ENCODE results near the gene GATA3.
"Not testable (repeated sequence)": the region's sequence is repeated elsewhere in the genome, so short reads cannot be mapped to it uniquely, and the experiment has no call there.

GATA3 gene

DNA sequence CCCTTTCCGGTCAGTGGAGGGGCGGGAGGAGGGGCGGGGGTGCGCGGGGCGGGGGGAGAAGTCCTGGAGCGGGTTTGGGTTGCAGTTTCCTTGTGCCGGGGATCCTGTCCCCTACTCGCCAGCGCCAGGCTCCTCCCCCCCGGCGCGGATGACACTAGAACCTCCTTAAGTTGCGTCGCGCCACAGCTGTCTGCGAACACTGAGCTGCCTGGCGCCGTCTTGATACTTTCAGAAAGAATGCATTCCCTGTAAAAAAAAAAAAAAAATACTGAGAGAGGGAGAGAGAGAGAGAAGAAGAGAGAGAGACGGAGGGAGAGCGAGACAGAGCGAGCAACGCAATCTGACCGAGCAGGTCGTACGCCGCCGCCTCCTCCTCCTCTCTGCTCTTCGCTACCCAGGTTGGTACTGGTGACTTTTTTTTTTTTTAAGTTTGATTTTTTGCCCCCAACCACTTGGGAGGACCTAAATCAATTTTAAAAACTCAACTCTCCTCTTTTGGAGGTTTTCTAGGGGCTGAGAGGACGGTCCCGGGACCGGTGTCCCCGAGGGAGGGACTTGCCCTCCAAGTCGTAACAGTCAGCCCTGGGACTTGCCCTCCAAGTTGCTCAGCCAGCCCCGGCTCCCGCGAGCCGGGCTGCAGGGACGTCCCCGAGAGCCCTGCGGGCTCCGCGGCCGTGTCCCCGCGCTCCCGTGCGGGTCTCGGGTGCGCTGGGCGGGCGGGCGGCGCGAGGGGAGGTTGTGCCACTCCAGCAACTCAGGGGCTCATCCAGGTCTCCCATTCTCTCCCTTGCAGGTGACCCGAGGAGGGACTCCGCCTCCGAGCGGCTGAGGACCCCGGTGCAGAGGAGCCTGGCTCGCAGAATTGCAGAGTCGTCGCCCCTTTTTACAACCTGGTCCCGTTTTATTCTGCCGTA, at the start of gene GATA3:
Gene GATA3, plus strand, starts transcription at position 195 of the 914 bp plus-strand sequence. CDS start 968 bp downstream, outside the sequence.
- intact Hi-C loops (cut with DNase I) = no loop called here
- no peak for DNase-seq

GRCh38 chr10:8006274-8006999, 48.1 kb upstream of the GATA3 start:
- intact Hi-C loops (cut with DNase I) = no loop called here

GRCh38 chr10:8009031-8009430, 45.5 kb upstream of the GATA3 start:
- intact Hi-C loops (cut with DNase I) = no loop called here
- no peak for DNase-seq

More at GRCh38 chr10:8006274-8006999, 48.1 kb upstream of the GATA3 start:
- no peak for DNase-seq

DNA sequence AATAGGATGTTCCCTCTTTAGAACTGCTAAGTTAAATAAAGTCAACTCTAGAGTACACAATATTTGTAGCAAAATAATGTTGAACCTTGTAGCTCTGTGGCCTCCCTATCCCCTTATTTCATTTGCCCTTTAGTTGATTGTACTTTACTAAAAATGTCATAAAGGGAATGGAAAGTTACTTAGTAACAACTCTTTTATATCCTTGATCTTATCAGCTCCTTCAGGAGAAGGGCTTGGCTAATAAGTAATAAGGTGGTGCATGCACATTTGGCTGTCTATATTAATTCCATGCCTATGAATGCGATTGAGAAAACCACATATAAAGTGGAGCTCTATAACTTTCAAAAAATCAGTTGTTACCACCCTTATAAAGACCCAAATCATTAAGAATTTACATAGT, 41.5 kb upstream of the GATA3 start:
- intact Hi-C loops (cut with DNase I) = no loop called here
- no peak for DNase-seq

GRCh38 chr10:8013619-8014018, 40.9 kb upstream of the GATA3 start:
- DNase-seq = no peak
- intact Hi-C loops (cut with DNase I) = no loop called here

- no peak for DNase-seq
Observed at GRCh38 chr10:8014649-8015048, 39.8 kb upstream of the GATA3 start.

DNA sequence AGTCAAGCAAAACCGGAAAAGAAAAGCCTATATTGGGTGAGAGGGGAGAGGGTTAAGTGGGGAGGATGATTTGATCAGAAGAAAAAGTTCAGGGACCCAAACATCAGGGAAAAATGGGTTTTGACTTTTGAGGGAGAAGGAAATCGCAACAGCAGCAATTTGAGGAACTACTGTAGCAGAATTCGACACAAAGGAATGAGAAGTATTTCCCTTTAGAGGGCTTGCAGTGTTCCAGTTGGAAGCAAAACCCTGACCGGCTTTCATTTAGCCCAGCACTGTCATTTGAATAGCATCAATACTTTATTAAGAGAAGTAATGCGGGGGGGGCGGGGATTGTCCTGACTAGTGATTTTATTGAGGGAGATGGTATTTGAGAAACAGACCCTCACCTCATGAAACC, 37.2 kb upstream of the GATA3 start:
- intact Hi-C loops (cut with DNase I) = no loop called here
- no peak for DNase-seq

More at GRCh38 chr10:8014649-8015048, 39.8 kb upstream of the GATA3 start:
- intact Hi-C loops (cut with DNase I) = no loop called here

DNA sequence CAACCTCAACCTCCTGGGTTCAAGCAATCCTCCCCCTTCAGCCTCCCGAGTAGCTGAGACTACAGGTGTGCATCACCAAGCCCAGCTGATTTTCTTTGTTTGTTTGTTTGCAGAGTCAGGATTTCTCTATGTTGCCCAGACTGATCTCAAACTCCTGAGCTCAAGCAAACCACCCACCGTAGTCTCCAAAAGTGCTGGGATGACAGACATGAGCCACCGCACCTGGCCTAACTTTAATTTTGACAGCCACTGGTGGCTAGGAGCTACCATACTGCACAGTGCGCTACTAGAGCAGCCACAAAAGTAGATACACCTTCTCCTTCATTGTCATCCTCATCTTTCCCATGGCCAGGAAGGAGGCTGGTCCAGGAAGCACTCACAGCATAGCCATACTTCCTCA, 31.2 kb upstream of the GATA3 start:
- no peak for DNase-seq
- intact Hi-C loops (cut with DNase I) = no loop called here

GRCh38 chr10:8023851-8024250, 30.6 kb upstream of the GATA3 start:
- intact Hi-C loops (cut with DNase I) = no loop called here
- DNase-seq = peak in 1 of 42 donors; percentile 4

- peak in 1 of 42 donors; percentile 36 for DNase-seq
- intact Hi-C loops (cut with DNase I) = no loop called here
Observed at GRCh38 chr10:8026349-8027259, 27.9 kb upstream of the GATA3 start.

DNA sequence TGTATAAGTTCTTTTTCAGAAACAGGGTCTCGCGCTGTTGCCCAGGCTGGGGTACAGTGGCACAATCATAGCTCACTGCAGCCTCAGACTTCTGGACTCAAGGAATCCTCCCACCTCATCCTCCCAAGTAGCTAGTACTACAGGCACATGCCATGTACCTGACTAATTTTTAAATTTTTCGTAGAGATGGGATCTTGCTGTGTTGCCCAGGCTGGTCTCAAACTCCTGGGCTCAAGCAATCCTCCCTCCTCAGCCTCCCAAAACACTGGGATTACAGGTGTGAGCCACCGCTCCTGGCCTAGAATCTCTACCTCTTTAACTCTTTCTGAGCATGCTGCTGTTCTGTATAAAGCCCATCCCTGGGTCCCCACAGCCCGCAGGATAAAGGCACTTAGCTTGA, 23.3 kb upstream of the GATA3 start:
- intact Hi-C loops (cut with DNase I) = not testable (repeated sequence)

DNA sequence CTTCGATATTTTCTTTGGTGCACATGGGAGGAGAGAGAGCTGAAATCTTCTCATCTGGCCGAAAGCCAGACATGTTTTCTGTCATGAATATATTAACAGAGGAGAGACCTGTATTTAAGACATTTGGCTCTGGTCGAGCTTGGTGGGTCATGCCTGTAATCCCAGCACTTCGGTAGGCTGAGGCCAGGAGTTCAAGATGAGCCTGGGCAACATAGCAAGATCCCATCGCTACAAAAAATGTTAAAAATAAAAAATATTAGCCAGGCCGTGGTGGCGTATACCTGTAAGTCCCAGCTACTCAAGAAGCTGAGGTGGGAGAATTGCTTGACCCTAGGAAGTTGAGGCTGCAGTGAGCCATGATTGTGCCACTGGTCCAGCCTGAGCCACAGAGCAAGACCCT, 21.9 kb upstream of the GATA3 start:
- intact Hi-C loops (cut with DNase I) = no loop called here
- DNase-seq = no peak

More for the DNA sequence above, 23.3 kb upstream of the GATA3 start:
- not testable (repeated sequence) for DNase-seq

DNA sequence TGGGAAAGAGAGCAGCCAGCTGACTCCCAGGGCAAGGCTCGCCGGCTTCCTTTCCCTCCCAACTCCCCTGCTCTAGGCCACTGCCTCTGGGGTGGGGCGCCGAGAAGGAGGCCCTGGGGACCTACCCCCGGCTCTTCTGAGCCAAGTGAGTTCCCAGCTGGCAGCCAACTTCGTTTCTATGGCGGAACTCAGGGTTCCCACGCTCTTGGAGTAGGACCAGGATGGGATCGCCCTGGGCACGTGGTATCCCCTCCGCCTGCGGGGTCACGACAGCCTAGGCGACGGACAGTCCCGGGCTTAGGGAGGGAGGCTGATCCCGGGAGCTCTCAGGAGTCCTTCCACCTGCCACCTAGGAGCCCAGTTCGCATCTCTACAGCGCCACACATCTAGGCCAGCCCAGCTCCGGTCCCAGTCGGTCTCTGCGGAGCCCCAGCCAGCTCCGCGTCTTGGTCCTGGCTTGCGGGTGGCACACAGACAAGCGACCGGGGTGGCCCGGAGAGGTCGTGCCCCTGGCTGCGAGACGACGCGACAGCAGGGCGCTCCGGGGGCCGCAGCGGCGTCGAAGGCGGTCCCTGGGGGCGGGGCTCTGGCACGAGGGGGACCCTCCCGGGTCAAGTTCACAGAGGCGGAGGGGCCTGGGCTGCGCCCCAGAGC, 20.5 kb upstream of the GATA3 start:
- no peak for DNase-seq
- intact Hi-C loops (cut with DNase I) = no loop called here

DNA sequence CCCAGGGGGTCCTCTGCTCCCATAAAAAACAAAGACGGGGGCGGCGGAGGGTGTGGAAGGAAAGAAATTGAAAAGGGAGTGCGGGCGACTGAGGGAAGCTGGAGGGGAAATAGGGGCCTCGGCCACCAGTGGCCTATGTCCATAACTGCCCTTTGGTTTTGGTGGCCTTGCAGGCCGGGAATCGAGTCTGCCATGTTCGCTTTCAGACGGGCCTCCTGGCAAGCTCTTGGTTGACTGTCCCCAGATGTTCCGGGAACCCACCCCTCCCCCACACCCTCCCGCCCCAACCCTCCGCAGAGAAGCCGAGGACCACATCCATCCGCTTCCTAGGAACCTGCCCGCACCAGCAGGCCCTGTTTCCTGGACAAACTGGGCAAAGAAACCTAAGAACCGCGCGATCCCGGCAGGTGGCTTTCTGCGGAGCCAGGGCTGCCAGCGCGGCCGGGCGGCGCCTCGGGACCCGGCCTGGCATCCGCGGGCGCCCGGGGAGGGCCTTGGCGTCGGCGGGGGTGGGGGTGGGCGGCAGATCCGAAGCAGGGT, 20.0 kb upstream of the GATA3 start:
- no peak for DNase-seq
- intact Hi-C loops (cut with DNase I) = no loop called here

- DNase-seq = no peak
- intact Hi-C loops (cut with DNase I) = no loop called here
Observed at GRCh38 chr10:8035006-8035640, 19.4 kb upstream of the GATA3 start.

GRCh38 chr10:8035641-8036470, 18.6 kb upstream of the GATA3 start:
- intact Hi-C loops (cut with DNase I) = no loop called here
- peak in 2 of 42 donors; percentile 9 to 16 for DNase-seq

All from head of caudate nucleus (tissue), 42 donors.